K562 (cell line): ENCODE measurements around the gene POU2F1. TPM values are rescaled to one million over a fixed set of nuclear protein-coding genes. Genes with fewer than 3 reads are reported as not detected.

Source experiments
- ATAC-seq: fragments of 200-7000 bp; cut with Tn5 transposase; 3 replicates; pipeline ENCODE4 v1.9.1; 2020; ENCODE audit warnings: moderate library complexity
- BruUV-seq: library from RNA; stranded (reverse); fragments of 400-500 nt; replicated peaks from 2 replicates; lab custom pipeline; 2021; lab: Mats Ljungman, UMichigan
- CTCF ChIA-PET: fragments of 300-600 bp; formaldehyde crosslinking; extraction: SDS; loops from one replicate; lab custom pipeline; 2021; ENCODE audit warnings: low intra/inter-chr PET ratio; lab: Yijun Ruan, JAX
- POLR2A ChIA-PET: fragments of 300-600, 350-650 bp; sonication (Branson Sonifier 250); formaldehyde crosslinking; extraction: SDS; loops from one replicate; lab custom pipeline; 2021; ENCODE audit warnings: antibody characterized with exemption, inconsistent platforms; lab: Yijun Ruan, JAX
- DNase-seq, 4 experiments: peaks; one replicate each; pipeline versions ENCODE4 v3.0.0 to v3.0.0-alpha.2; 2011 to 2018; ENCODE audit warnings: low spot score in 3 of 4, mixed read lengths in 3 of 4; ENCODE audit errors: extremely low read depth in 1 of 4
- FAIRE-seq: peaks from 2 replicates; lab custom pipeline; 2011; peaks lifted over from hg19 to GRCh38; lab: Jason Lieb, UNC
- H2AFZ ChIP-seq: 2 replicates; pipeline ENCODE4 v1.6.0; 2011; ENCODE audit warnings: low read depth, low read length, control low read depth, inconsistent platforms
- H3K27ac ChIP-seq: fragments of 200-600 bp; 3 replicates; pipeline ENCODE4 v1.8.0; 2011; ENCODE audit warnings: low read depth, mild to moderate bottlenecking, control low read depth, inconsistent platforms, low read length, moderate library complexity, mixed read lengths; ENCODE audit errors: extremely low read depth
- H3K27me3 ChIP-seq, 2 experiments: fragments of 300-600 bp in 1 of 2; 2 replicates in 1 of 2; 3 replicates in 1 of 2; pipeline versions ENCODE4 v1.6.0 to v1.8.0; 2011; ENCODE audit warnings: inconsistent platforms in 2 of 2, low read length in 2 of 2, mild to moderate bottlenecking in 1 of 2, mixed read lengths in 1 of 2, moderate library complexity in 1 of 2; ENCODE audit not compliant: control insufficient read depth in 2 of 2, insufficient read depth in 2 of 2
- H3K36me3 ChIP-seq: fragments of 300-600 bp; 3 replicates; pipeline ENCODE4 v1.8.0; 2011; ENCODE audit warnings: mild to moderate bottlenecking, low read length, inconsistent platforms; ENCODE audit not compliant: control insufficient read depth, insufficient read depth
- H3K4me1 ChIP-seq, 2 experiments: fragments of 200-600 bp in 1 of 2; replicated peaks in 1 of 2; 2 replicates in 1 of 2; 3 replicates in 1 of 2; pipeline versions ENCODE4 v1.5.1 to v1.8.0; 2011; ENCODE audit warnings: inconsistent platforms in 2 of 2, low read length in 2 of 2, mild to moderate bottlenecking in 1 of 2, mixed read lengths in 1 of 2, moderate library complexity in 1 of 2; ENCODE audit not compliant: control insufficient read depth in 2 of 2, insufficient read depth in 2 of 2
- H3K4me2 ChIP-seq: 2 replicates; pipeline ENCODE4 v1.6.1; 2011; ENCODE audit warnings: low read length, control low read depth, inconsistent platforms, mixed read lengths; ENCODE audit not compliant: insufficient read depth
- H3K4me3 ChIP-seq: fragments of 200-600 bp; sonication (generic), shearing (Covaris generic); 2 replicates; pipeline ENCODE4 v1.5.1; 2016; ENCODE audit warnings: control low read depth, inconsistent platforms
- H3K79me2 ChIP-seq: fragments of 200-600 bp; 3 replicates; pipeline ENCODE4 v1.8.0; 2011; ENCODE audit warnings: low read length, inconsistent platforms; ENCODE audit not compliant: control insufficient read depth, insufficient read depth
- H3K9ac ChIP-seq, 2 experiments: 2 replicates each; pipeline versions ENCODE4 v1.6.0 to v1.6.1; 2011; ENCODE audit warnings: low read depth in 2 of 2, low read length in 2 of 2, control low read depth in 1 of 2, inconsistent platforms in 1 of 2, mild to moderate bottlenecking in 1 of 2, mixed read lengths in 1 of 2; ENCODE audit not compliant: insufficient read depth in 1 of 2
- H3K9me1 ChIP-seq: one replicate; pipeline ENCODE4 v1.6.0; 2011; ENCODE audit warnings: inconsistent platforms, mild to moderate bottlenecking, low read length, moderate library complexity; ENCODE audit not compliant: control insufficient read depth, insufficient read depth
- H3K9me3 ChIP-seq: replicated peaks from 2 replicates; pipeline ENCODE4 v1.5.1; 2011; ENCODE audit warnings: low read depth, low read length, inconsistent platforms; ENCODE audit not compliant: control insufficient read depth, insufficient read depth
- H4K20me1 ChIP-seq: replicated peaks from 2 replicates; pipeline ENCODE4 v1.6.1; 2011; ENCODE audit warnings: low read length, inconsistent platforms, mixed read lengths; ENCODE audit not compliant: control insufficient read depth, insufficient read depth
- HNRNPL ChIP-seq: fragments of 200-400 bp; formaldehyde crosslinking; IDR thresholded peaks from 2 replicates; pipeline ENCODE4 v1.6.1; 2017; ENCODE audit warnings: low read depth, mild to moderate bottlenecking, low read length
- RBM25 ChIP-seq: fragments of 200-400 bp; formaldehyde crosslinking; IDR thresholded peaks from 2 replicates; pipeline ENCODE4 v1.6.1; 2018; ENCODE audit warnings: low read length, low read depth, moderate library complexity; ENCODE audit not compliant: severe bottlenecking
- ZBED1 ChIP-seq: IDR thresholded peaks from 2 replicates; pipeline ENCODE4 v1.6.1; 2014
- ZNF695 ChIP-seq: fragments of 450-650 bp; formaldehyde crosslinking; IDR thresholded peaks from 2 replicates; pipeline ENCODE4 v1.4.0; 2020; ENCODE audit warnings: mild to moderate bottlenecking, moderate library complexity
- ZNF830 ChIP-seq: fragments of 250-450 bp; sonication (Bioruptor Pico); IDR thresholded peaks from 2 replicates; pipeline ENCODE4 v1.5.0; 2021; ENCODE audit warnings: mild to moderate bottlenecking
- WGBS: fragments of 100-300 bp; shearing (Covaris generic); methylation state at CpG from one replicate; pipeline ENCODE4 v1.1.6; 2016; ENCODE audit warnings: low coverage, mixed read lengths; ENCODE audit not compliant: insufficient coverage; ENCODE audit errors: missing lambda C conversion rate; 5-methylcytosine and 5-hydroxymethylcytosine counted together
- in situ Hi-C: fragments of 300-500 bp; cut with MboI; formaldehyde crosslinking; loops from 4 replicates; pipeline ENCODE4 v1.15.0; 2018; ENCODE audit warnings: inconsistent platforms, mixed read lengths
- intact Hi-C: fragments of 100-400 bp; cut with micrococcal nuclease; formaldehyde crosslinking; loops from 2 replicates; pipeline ENCODE4 v1.14.2; 2022
- polyA plus RNA-seq, 8 experiments: library from polyadenylated mRNA; depleted of rRNA in 4 of 8; stranded (reverse) in 5 of 8; unstranded in 3 of 8; fragments of >200 nt; fragmentation: Nextera tagmentation in 2 of 8; fragmentation: Illumina TruSeq in 1 of 8; extraction: Ambion mirVana in 2 of 8; extraction: Trizol in 1 of 8; gene quantifications; 2 replicates each; pipeline versions ENCODE4 v1.2.1 to v1.2.3, GENCODE V29; 2011 to 2014; ENCODE audit warnings: inconsistent platforms in 1 of 8, missing spikeins in 1 of 8
- total RNA-seq, 7 experiments: library from RNA; depleted of rRNA in 6 of 7; stranded (reverse); fragments of >200 nt in 6 of 7; fragmentation: Illumina TruSeq in 2 of 7; extraction: Trizol in 2 of 7; gene quantifications; 2 replicates each; pipeline versions ENCODE4 v1.2.1 to v1.2.3, GENCODE V29; 2011 to 2021; ENCODE audit warnings: low replicate concordance in 1 of 7
- TF ChIP-seq, protein P1 (sequence below): fragments of 450-650 bp; IDR thresholded peaks from 2 replicates; pipeline ENCODE4 v1.6.1; 2016; ENCODE audit warnings: low read depth
- TF ChIP-seq, protein P2 (sequence below): fragments of 450-650 bp; formaldehyde crosslinking; conservative IDR thresholded peaks from 2 replicates; pipeline ENCODE4 v1.4.0; 2022; ENCODE audit warnings: mild to moderate bottlenecking, missing genetic modification characterization

POU2F1 gene
- total and polyA plus RNA-seq, 9 of the 15 experiments (the other 6 are each of a cell fraction or from before 2014, with no cell fraction given): 2.6 to 22.3 (median 8.8) TPM

DNA sequence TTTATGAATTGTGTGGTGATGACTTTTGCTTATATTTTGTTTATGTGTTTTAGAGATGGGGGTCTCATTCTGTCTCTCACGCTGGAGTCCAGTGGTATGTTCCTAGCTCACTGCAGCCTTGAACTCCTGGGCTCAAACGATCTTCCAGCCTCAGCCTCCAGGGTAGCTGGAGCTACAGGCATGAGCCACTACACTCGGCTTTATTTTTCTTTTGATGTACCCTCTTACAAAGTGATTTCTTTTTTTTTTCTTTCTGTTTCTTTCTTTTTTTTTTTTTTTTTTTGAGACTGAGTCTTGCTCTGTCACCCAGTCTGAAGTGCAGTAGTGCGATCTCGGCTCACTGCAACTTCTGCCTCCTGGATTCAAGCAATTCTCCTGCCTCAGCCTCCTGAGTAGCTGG, 250.9 kb downstream of the POU2F1 start:
- 32% methylated on average over 5 of the region's 5 CpGs for WGBS
- no peak overlapping the region for H3K4me2 ChIP-seq

More for the DNA sequence above, 250.9 kb downstream of the POU2F1 start:
- Histone ChIP-seq H4K20me1 (0 out of 2 replicates have a peak, but pooled peaks cover 4% of the 10 kb centered on the region), H3K9ac (no peak overlapping the region), H3K27ac (no peak overlapping the region), H3K36me3 (no peaks in the 10 kb centered on the region), H3K9me1 (no peaks in the 10 kb centered on the region), H3K4me3 (no peak overlapping the region)
- ATAC-seq (no peak), FAIRE-seq (no peak), DNase-seq (no peak)
- intact Hi-C loops: no loop called here
- in situ Hi-C loops: no loop called here
- TF ChIP-seq RBM25 (no peak), ZBED1 (no peak), HNRNPL (no peak), ZNF830 (CRISPR knock-in tag) (no peak), ZNF695 (CRISPR knock-in tag) (no peak)
- TF ChIP-seq, protein P1, sequence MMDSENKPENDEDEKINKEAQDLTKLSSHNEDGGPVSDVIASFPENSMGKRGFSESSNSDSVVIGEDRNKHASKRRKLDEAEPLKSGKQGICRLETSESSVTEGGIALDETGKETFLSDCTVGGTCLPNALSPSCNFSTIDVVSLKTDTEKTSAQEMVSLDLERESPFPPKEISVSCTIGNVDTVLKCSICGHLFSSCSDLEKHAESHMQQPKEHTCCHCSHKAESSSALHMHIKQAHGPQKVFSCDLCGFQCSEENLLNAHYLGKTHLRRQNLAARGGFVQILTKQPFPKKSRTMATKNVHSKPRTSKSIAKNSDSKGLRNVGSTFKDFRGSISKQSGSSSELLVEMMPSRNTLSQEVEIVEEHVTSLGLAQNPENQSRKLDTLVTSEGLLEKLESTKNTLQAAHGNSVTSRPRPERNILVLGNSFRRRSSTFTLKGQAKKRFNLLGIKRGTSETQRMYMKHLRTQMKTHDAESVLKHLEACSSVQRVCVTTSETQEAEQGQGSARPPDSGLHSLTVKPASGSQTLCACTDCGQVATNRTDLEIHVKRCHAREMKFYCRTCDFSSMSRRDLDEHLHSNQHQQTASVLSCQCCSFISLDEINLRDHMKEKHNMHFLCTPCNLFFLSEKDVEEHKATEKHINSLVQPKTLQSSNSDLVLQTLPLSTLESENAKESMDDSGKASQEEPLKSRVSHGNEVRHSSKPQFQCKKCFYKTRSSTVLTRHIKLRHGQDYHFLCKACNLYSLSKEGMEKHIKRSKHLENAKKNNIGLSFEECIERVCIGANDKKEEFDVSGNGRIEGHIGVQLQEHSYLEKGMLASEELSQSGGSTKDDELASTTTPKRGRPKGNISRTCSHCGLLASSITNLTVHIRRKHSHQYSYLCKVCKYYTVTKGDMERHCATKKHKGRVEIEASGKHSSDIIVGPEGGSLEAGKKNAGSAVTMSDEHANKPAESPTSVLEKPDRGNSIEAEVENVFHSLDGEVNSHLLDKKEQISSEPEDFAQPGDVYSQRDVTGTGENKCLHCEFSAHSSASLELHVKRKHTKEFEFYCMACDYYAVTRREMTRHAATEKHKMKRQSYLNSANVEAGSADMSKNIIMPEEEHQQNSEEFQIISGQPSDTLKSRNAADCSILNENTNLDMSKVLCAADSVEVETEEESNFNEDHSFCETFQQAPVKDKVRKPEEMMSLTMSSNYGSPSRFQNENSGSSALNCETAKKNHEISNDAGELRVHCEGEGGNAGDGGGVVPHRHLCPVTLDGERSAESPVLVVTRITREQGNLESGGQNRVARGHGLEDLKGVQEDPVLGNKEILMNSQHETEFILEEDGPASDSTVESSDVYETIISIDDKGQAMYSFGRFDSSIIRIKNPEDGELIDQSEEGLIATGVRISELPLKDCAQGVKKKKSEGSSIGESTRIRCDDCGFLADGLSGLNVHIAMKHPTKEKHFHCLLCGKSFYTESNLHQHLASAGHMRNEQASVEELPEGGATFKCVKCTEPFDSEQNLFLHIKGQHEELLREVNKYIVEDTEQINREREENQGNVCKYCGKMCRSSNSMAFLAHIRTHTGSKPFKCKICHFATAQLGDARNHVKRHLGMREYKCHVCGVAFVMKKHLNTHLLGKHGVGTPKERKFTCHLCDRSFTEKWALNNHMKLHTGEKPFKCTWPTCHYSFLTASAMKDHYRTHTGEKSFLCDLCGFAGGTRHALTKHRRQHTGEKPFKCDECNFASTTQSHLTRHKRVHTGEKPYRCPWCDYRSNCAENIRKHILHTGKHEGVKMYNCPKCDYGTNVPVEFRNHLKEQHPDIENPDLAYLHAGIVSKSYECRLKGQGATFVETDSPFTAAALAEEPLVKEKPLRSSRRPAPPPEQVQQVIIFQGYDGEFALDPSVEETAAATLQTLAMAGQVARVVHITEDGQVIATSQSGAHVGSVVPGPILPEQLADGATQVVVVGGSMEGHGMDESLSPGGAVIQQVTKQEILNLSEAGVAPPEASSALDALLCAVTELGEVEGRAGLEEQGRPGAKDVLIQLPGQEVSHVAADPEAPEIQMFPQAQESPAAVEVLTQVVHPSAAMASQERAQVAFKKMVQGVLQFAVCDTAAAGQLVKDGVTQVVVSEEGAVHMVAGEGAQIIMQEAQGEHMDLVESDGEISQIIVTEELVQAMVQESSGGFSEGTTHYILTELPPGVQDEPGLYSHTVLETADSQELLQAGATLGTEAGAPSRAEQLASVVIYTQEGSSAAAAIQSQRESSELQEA: no peak
- TF ChIP-seq, protein P2, sequence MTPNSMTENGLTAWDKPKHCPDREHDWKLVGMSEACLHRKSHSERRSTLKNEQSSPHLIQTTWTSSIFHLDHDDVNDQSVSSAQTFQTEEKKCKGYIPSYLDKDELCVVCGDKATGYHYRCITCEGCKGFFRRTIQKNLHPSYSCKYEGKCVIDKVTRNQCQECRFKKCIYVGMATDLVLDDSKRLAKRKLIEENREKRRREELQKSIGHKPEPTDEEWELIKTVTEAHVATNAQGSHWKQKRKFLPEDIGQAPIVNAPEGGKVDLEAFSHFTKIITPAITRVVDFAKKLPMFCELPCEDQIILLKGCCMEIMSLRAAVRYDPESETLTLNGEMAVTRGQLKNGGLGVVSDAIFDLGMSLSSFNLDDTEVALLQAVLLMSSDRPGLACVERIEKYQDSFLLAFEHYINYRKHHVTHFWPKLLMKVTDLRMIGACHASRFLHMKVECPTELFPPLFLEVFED (CRISPR knock-in tag): no peak
- TF ChIP-seq, all 486 proteins: peak for 0
- no TSS peak for BruUV-seq
- no peaks in the 10 kb centered on the region for H3K9me3 ChIP-seq
- H3K4me1 ChIP-seq: peaks cover 0 to 11% of the 10 kb centered on the region in 2 experiments; a peak in 2 of 5 replicates
- ChIA-PET CTCF (no interaction called here), POLR2A (interaction anchor here (0.6 to 1.3 kb wide), 2 partner anchors 9 to 24 kb away, joined by 3 to 5 read pairs; no protein-coding TSS in a partner anchor)
- peaks cover 8 to 29% of the 10 kb centered on the region in 2 experiments; a peak in 4 of 5 replicates for H3K27me3 ChIP-seq
- H3K79me2 ChIP-seq: no peaks in the 10 kb centered on the region
- H2AFZ ChIP-seq: no peak overlapping the region
